GM12865 (cell line): Measurements from ENCODE around the gene CLRN2.

Experiments used
- DNase-seq: peaks from one replicate; pipeline ENCODE4 v3.0.0; 2010; ENCODE audit warnings: low read depth
- H3K4me3 ChIP-seq: 2 replicates; pipeline ENCODE4 v1.5.1; 2011; ENCODE audit warnings: mild to moderate bottlenecking, low read depth, low read length, control low read depth
- TF ChIP-seq, protein P1 (sequence below): IDR thresholded peaks from 2 replicates; pipeline ENCODE4 v1.5.1; 2011; ENCODE audit warnings: low read length, control low read depth, low read depth, inconsistent platforms; ENCODE audit not compliant: insufficient read depth; ENCODE audit errors: missing control alignments

Gene CLRN2

GRCh38 chr4:17544205-17544604 is 29.2 kb downstream of the CLRN2 start:
- peak; percentile 29 for DNase-seq
- TF ChIP-seq, protein P1, sequence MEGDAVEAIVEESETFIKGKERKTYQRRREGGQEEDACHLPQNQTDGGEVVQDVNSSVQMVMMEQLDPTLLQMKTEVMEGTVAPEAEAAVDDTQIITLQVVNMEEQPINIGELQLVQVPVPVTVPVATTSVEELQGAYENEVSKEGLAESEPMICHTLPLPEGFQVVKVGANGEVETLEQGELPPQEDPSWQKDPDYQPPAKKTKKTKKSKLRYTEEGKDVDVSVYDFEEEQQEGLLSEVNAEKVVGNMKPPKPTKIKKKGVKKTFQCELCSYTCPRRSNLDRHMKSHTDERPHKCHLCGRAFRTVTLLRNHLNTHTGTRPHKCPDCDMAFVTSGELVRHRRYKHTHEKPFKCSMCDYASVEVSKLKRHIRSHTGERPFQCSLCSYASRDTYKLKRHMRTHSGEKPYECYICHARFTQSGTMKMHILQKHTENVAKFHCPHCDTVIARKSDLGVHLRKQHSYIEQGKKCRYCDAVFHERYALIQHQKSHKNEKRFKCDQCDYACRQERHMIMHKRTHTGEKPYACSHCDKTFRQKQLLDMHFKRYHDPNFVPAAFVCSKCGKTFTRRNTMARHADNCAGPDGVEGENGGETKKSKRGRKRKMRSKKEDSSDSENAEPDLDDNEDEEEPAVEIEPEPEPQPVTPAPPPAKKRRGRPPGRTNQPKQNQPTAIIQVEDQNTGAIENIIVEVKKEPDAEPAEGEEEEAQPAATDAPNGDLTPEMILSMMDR = no peak
- H3K4me3 ChIP-seq = no peak overlapping the region

- no peak for DNase-seq
- H3K4me3 ChIP-seq = no peak overlapping the region
- TF ChIP-seq, protein P1 = no peak
These were observed 29.9 kb downstream of the CLRN2 start for GRCh38 chr4:17544831-17545234.

DNA sequence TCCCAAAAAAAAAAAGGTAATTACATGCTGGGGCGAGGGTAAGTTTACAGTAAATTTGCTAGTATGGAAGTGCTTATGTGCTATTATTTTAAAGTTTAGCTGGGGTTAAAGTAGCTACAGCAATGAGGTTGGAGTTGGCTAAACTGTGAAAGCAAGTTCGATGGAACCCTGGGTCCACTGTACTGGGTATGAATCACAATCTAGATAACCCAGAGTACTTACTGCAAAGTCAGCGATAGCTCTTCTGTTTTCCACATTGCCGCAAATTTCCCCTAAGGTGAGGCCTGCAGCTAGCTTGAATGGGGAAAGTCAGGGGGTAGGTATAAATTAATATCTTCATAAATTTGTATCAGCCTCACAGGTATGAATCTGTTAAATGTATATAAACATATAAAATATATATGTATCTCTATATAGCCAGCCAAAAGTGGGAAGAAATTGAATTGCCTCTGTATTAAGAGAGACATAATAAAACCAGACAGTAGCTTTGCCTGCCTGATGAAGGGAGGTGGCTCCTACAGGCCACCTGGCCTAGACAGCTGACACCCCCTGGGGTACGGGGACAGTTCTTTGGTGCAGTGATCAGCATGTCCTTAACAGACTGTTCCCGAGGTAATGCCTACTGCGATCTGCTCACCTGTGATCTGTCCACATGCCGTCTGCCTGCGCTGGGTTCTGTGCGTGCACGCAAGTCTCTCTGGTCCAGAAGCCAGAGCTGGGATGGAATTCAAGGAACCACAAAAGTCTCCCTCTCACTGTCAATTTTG is 30.6 kb downstream of the CLRN2 start:
- DNase-seq = no peak
- no peak overlapping the region for H3K4me3 ChIP-seq
- TF ChIP-seq, protein P1 = no peak

GRCh38 chr4:17546222-17546621 is 31.3 kb downstream of the CLRN2 start:
- TF ChIP-seq, protein P1 = no peak
- H3K4me3 ChIP-seq = no peak overlapping the region
- no peak for DNase-seq

DNA sequence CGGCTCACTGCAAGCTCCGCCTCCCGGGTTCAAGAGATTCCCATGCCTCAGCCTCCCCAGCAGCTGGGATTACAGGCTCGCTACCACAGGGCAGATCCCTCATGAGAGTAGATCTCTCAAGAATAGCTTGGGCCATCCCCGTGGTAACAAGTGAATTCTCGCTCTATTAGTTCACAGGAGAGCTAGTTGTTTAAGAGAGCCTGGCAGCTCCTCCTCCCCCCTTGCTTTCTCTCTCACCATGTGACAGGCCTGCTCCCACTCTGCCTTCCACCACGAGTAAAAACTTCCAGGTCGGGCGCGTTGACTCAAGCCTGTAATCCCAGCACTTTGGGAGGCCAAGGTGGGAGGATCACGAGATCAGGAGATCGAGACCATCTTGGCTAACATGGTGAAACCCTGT is 31.7 kb downstream of the CLRN2 start:
- H3K4me3 ChIP-seq = no peak overlapping the region
- no peak for DNase-seq
- TF ChIP-seq, protein P1 = no peak

DNA sequence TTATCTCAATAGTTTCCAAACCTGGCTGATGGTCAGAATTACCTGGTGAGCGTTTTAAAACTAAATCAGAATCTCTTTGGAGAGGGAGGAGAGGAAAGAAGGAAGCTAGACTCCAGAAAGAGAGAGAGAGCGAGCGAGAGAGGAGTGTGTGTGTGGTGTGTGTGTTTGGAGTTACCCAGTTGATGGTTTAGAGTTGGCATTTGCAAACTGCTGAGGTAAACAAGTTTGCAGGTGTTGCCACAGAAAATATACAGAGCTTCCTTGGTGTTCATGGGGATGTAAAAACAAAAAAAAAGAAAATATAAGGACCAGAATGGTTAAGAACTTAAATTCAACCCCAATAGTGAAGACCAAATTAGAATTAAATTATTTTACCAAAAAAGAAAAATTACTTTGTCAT is 35.6 kb downstream of the CLRN2 start:
- H3K4me3 ChIP-seq = no peak overlapping the region
- no peak for DNase-seq
- TF ChIP-seq, protein P1 = no peak

- TF ChIP-seq, protein P1 = no peak
- DNase-seq = peak; percentile 37
- H3K4me3 ChIP-seq = no peak overlapping the region
These were observed 37.5 kb downstream of the CLRN2 start for GRCh38 chr4:17552427-17552826.
